Activated effector memory CD4-positive, alpha-beta T cell treated with Interleukin-2 at 50 U/mL for 16 hours (primary cell): Measurements from ENCODE around the gene PLEKHG3.

Experiments
- DNase-seq: peaks from one replicate; pipeline ENCODE4 v3.0.0-alpha.2; 2020

The PLEKHG3 gene

DNA sequence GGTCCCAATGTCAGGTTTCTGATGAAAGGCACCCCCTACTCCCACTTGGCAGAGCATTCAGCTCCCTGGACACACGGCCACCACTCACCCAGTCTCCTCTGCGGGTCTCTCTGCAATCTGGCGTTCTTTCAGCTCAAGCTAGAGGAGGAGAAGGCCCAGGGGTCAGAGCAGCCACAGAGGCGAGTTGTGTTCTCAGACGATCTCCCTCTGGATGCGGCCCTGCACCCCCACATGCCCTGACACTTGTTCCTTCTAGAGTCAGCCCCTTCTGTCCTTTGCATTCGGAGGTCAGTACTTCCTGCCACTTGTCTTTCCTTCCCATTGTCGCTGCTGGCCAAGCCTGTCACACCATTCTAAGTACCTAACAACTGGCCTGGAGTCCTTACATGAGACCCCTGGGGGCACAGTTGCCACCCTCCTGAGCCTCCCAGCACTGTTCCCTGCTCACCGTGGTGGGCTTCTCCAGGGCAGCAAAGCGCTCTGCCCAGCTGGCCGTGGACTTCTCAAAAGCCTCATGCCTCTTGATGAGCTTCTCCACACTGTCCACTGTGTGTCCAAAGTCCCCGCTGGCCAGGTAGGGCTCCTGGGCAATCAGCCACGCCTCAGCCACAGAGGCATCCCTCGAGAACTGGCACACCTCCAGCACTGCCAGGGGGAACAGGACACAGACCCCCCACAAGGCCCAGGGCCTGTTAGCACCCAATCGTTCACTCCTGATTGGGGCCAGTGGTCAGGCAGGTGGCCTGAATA is 63.2 kb downstream of the PLEKHG3 start:
- no peak for DNase-seq

DNA sequence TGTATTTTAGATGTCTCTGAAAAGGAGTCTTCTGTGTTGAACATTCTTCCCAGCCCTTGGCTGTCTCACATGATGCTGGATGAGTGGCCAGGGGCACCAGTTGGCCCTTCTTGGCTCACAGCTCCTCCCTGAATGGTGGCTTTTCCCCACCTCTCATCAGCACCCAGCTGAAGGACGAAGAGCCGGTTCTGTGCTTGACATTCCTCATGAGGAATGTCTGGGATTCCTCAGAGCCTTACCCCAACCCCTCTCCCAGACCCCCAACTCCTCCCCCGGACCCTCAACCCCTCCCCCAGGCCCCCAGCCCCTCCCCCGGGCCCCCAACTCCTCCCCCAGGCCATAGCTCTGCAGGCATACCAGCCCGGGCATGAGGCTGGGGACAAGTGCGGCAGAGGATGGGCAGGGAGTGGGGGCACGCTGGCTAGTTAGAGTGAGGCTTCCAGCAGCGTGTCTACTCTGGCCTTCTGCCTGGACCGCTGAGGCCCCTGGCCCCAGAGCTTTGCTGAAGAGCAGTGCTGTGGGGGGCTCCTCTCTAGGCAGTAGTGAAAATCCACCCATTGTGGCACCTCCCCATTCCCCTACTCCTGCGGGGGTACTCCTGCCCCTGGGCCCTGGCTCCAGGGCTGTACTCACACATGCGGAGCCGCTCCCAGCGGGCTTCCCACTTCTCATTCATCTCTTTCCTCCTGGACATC is 64.3 kb downstream of the PLEKHG3 start:
- no peak for DNase-seq

DNA sequence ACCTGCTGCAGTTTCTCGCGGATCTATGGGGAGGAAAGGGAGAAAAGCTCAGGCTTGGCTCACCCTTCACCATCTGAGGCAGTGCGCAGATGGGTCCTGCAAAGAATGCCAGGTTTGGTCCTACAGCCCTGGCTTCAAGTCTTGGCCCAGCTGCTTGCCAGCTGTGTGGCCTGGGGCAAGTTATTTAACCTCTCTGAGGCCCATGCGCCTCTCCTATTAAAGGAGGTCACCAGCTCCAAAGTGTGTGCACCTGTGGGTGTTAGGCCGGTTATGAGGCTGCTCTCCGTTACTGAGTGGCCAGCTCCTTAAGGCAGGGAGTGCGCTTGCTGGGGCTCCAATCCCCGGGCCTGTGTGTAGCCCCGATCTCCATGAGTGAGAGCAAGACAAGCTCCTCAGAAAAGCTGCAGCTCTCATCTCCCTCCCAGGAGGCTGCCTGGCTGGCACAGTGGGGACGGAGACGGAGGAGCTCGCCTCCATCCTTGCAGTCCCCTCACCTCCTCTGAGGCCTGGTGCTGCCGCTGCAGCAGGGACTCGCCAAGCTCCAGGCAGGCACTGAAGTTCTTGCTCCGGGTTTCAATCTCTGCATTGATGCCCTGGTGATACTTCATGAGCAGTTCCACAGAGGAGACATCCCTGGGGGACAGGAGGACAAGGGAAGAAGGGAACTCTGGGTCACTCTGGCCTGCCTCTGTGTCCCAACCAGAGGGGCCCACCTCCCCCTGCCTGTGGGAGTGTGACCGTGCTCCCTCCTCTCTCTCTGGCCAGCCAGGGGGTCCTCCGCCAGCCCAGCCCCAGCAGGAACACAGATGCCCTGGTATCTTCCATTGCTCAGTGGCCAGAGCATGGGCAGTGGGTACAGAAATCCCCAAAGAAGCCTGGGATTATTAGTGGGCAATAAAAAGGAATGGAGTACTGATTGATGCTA is 65.1 kb downstream of the PLEKHG3 start:
- DNase-seq: no peak

DNA sequence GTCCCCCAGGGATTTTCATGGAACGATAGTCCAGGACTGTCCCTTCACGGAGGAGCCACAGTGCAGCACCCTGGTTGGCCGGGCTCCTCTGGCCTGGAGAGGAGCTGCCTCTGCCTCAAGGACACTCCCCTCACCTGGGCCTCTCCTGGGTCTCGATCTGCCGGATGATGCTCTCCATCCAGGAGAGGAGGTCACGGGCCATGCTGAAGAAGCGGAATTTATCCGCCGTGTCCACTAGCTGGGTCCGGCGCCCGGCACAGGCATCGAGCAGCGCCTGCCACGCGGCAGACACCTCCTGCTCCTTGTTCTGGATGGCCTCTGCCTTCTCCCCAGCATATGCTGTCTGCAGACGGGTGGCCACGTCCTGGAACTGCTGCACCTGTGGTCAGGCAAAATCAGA is 66.5 kb downstream of the PLEKHG3 start:
- no peak for DNase-seq

DNA sequence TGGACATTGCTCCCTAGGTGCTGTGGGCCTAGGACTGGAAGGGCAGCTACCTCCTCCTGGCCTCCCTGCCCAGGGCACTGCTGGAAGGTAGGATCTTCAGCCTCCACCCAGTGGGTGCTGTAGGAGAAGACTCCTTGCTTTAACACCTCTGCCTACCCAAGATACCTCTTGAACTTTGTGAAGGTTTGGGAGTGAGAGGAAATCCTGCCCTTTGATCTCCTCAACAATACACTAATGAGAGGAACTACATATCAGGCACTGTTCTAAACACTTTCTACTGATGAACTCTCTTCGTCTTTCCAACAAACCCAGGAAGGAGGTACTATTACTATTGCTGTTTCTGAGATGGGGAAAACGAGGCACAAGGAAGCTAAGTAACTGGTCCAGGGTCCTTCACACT is 66.9 kb downstream of the PLEKHG3 start:
- DNase-seq: no peak

DNA sequence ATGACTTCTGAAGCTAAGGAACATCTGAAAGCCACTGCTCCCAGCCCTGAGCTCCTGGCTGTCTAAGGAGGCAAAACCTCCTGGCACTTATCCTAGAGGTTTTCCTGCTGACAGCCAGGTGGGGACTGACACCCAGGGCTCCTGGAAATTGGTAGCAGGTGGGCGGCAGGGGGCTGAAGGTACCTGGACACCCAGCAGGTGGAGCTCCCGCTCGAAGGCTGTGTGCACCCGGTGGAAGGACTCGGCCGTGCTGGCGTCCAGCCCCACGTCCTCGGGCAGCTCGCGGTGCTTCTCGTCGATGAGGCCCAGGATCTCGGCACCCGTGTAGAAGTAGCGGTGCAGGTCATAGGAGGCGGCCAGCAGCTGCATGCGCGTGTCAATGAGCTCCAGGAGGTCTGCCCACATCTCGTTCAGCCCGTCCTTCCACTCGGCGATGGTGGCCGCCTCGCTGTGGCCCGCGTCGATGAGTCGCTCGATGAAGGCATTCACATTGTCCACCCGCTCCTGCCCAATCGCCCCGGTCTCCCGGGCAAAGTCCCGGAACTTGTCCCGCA is 68.2 kb downstream of the PLEKHG3 start:
- DNase-seq: no peak

DNA sequence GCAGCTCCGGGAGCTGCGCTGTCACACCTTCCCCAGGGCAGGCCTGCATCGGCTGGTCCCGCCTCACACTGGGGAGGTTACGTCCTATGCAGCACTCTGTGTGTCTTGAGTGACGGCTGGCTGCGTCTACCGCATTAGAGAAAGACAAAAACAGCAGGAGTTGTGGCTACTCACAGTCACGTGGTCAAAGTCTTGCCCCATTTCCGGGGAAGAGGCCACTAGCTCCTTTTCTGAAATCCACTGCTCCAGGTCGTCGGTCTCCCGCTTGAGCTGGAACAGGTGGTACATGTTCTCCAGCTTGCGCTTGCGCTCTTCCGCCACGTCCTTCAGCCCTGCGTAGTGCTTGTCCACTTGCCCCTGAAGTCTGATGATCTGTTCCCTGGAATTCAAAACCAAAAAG is 68.8 kb downstream of the PLEKHG3 start:
- no peak for DNase-seq

DNA sequence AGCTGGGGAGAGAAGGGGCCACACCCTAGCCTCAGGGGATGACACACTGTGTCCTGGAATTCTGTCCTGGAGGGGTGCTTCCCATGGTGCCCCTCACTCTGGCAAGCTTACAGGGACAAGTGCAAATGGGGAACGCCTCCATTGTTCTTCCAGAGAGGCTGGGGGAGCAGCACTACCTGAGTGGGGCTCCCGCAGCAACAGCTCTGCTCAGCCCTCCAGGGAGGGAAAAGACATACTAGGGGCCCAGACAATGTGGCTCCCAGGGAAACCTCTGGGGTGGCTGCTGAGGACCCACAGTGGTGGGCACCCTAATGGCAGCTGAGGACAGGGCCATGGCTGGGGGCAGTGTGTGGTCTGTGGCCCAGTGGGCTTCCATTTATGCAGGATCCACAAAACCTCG is 69.4 kb downstream of the PLEKHG3 start:
- DNase-seq: no peak

DNA sequence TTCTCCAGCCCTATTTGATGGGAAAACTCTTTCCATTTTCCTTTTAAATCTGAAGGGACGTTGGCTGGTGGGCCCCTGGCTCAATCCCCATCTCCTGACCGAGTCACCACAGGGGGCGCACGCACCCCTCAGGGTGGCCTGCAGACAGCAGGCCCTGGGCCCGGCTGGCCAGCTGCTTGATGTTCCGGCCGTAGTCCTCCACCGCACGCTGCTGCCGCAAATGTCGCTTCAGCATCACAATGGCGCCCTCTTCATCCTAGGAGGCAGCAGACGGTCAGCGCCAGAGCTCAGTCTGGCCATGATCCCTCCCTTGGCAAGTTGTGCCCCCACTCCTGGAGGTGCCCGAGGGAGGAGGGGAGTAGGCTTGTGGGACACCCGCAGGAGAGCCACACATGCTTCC is 70.0 kb downstream of the PLEKHG3 start:
- no peak for DNase-seq

DNA sequence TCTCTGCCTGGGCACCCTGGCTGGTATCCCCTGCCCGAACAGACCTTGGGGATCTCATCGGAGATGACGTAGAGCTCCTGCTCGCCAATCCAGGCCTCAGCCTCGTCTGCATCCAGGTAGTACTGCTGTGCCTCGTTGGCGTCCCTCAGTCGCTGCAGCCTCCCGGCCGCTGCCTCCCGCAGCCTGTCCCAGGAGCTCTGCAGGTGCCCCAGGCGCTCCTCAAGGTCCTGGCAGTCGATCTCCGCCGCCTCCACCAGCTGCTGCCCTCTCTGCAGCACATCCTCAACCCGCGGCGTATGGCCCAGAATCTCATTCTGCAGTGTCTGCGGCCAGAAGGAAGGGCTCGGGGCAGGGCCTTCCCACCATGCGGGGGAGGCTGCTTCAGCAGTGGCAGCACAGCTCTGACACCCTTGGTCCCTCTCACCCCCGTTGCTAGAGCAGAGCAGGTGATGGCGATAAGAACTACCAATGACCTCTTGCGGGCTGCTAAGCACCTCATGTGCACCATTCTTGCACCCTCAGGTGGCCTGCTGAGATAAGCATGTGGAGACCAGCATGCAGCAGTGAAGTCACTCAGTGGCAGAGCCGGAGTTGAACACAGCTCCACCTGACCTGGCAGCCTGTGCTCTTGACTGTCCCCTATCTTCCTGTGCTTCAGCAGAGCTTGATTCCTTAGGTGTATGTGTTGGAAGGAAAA is 71.0 kb downstream of the PLEKHG3 start:
- no peak for DNase-seq

DNA sequence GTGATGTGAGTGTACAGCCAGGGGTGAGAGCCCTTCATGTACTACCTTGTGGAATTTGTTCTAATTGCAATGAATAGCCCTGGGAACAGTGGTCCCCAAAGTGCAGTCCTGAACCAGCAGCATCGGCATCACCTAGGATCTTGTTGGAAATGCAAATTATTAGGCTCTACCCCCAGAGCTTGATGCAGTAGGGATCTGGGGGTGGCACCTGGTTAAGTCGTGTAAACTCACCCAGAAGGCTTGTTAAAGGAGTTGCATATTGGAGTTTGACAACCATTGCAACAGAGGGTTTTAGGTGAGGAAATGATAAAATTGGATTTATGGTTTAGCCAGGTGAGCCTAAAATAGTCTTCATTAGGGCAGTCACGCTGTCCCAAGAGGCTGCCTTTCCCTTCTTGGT is 73.2 kb downstream of the PLEKHG3 start:
- DNase-seq: no peak

DNA sequence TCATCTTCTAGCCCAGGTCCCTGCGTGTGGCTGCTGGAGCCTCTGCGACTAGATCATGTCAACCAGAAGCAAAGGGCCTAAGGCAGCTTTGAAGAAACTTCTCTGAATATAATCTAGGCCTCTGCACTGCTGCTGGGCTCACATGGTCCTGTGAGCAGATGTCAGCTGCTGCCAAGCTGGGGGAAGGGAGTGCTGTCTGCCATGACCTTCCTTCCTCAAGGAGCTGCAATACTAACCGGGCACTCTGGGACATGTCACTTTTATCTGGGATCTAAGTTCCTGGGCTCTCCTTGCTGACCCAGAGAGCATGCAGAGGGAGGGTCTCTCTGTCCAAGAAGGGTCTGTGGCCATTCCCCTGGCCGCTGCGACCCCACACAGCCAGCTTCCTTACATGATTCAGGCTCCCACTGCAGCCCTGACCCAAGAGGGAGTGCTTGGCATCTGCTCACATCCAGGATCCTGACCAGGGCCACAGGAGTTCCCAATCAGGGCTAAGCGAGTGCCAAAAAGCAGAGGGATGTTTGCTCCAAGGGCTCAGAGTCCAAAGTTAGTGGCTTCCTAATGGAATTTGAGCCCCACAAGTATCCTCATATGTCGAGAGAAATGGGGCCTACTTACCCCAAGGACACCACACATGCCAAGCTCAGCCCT is 74.0 kb downstream of the PLEKHG3 start:
- no peak for DNase-seq

DNA sequence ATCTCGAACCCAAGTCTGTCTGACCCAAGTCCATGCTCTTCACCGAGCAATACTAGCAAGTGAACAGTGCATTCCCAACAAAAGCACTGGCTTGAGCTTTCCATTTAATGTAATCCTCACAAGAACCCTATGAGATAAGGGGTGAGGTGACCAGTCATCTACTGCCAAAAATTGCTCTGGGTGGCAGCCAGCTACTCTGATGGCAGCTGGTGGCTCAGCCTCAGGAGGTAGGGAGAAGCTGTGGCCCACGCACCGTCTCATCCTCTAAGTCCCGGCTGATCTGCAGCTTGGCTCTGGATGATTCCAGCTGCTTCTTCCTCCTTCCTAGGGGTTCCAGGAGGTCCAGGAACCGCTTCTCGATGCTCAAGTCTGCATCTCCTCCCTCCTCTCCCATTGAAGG is 75.2 kb downstream of the PLEKHG3 start:
- no peak for DNase-seq

DNA sequence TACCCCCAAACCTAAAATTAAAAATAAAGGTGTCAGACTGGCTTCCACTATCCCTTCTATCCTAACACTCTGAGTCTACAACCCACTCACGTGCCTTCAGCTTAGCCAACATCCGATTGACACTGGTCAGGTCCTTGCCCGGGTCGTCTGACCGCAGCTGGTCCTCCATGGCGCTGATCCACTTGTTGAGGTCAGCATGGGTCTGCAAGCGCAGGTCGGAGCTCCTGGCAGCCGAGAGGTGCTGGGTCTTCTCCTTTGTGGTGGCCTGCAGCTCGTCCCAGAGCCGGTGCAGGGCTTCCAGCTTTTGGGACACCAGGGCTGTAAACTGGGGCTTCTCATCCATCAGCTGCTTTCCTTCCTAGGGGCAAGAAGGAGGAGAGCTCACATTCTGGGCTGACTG is 78.0 kb downstream of the PLEKHG3 start:
- no peak for DNase-seq

DNA sequence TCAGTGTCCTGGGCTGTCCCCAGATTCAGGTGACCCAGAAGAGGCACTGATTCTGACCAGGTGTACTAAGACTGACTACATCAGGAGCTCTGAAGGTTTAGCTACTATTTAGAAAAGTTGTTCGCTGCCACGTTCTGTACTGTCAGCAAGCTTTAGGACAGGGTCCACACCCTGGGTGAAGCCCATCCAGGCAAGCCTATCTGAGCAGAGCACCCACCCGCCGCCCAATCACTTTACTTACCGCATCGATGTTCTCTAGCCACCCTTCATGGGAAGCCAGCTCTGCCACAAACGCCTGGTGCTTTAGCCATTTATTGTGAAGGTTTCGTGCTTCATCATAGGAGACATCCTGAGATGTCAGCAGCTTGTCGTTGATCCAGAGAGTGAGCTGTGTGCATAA is 79.8 kb downstream of the PLEKHG3 start:
- no peak for DNase-seq

DNA sequence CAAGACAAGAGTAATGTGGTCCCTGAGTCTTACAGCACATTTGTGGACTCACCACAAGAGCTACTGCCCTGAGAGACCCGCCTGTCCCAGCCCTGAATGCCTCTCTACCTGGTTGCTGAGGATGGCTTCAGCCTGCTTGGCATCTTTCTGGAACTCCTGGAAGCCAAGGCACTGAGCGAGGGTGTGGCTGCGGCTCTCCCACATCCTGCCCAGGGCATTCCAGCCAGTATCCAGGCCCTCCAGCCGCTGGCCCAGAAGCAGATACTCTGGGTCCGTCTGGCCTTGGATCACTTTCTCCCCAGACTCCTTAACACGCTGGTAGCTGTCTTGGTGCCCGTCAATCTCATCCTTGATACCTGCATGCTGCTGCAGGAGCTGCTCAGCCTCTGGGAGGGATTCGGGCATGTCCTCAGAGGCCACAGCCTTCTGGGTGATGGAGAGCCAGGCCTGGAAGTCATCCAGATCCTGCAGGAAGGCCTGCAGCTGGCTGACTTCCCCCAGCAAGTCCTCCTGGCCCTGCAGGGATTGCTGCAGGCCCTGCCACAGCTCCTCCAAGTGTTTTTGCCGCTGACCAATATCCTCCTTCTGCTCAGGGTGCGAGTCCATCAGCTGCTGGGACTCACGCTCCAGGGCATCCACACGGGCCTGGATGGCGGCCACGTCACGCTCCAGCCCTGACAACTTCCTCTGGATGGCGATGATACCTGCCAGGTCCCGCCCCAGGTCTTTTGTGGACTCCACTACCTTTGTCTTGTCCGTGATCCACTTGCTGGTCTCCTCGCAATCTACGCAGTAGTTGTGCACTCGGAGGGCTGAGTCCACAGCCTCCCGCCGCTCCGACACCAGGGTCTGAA is 82.3 kb downstream of the PLEKHG3 start:
- no peak for DNase-seq

DNA sequence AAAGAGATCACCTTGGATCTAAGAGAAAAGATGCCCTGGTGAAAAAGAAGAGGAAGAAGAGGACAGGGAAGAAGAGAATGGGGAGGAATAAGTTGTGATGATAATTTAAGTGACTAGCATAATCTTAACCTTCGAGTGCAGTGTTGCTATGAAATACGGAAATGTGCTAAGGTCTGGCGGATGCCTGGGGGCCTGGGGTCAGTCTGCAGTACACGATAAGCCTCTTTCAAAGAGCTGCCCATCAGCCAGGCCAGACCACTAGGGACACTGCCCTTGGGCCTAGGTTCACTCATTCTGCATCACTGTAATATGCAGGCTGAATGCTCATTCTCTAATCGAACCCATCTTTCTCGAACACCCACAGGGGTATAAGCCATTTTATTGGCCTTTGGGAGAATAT is 83.4 kb downstream of the PLEKHG3 start:
- no peak for DNase-seq

DNA sequence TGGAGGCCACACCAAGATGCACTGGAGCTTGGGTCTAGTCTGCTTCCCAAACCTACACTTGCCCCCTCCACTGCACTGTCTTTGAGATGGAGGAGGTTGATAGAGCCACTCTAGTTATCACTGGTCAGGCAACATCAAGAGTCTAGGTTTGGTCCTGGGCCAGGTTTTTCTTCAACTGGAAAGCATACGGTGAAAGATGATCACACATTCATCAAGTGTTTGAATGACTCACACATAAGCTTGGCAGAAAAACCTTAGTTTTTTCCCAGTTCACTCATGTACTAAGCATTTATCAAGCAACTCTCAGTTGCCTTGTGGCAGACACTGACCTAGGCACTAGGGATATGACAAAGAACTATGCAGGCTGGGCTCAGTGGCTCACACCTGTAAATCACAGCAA is 84.5 kb downstream of the PLEKHG3 start:
- DNase-seq: no peak

DNA sequence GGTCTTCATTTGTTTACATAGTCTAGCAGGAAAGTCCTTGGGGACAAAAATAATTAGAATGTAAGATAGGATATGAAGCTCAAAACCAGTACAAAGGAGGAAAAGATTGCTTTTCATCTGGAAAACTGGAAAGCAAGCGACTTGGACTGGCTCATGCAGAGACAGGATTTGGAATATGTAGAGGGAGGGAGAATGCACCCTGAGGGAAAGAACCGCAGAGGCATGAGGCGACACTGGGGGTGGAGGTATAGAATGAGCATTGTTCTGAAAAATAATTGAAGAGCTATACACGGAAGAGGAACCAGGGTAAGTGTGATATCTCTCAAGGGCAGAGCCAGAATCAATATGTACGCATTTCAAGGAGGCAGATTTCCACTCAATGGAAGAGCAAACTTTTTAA is 85.5 kb downstream of the PLEKHG3 start:
- no peak for DNase-seq

DNA sequence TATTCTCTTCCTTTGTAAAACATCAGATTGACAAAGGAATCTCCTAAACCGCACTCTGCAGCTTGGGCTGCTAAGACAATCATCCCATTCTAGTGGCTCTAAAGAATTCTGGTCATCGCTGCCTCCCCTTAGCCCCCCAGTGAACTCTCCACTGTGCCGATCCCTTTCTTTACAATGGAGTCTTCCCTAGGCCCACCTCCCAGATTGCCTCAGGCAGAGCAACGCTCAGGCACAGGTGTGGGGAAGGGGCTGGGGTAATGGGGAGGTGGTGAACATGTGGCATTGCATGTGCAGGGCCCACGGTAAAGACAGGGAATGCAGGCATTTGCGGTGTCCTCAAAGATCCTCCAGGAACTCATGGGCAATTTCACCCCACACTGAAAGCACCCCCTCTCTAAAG is 86.3 kb downstream of the PLEKHG3 start:
- no peak for DNase-seq

DNA sequence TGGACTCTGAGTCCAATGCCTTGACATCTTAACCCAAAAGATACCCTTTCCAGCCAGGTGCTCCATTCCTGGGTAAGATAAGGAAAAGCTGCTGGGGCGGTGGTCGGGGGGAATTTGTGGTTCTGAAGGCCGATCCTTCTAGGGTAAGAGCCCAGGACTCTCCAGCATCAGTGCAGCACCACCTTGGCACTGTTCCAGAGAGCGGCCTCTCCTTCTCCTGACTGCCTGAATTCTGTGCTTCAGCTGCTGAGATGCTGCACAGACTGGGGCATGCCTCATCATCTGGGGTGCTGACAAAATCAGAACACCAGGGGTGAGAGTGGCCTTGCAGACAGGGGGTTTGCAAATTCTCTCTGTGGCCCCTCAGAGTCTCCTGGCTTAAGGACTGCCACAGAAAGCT is 88.0 kb downstream of the PLEKHG3 start:
- DNase-seq: no peak
